Measurements from ENCODE around the gene BEND7. TPM values are rescaled to one million over a fixed set of nuclear protein-coding genes. Genes with fewer than 3 reads are reported as not detected.
A peak's percentile ranks its signal among the peaks of the same experiment; 100 is the strongest.
"Not testable (repeated sequence)": the region's sequence is repeated elsewhere in the genome, so short reads cannot be mapped to it uniquely, and the experiment has no call there.

BEND7 gene
- total RNA-seq, 1 donor from 2014 or later: 31.1 TPM

- Histone ChIP-seq H3K27ac (no peak overlapping the region), H3K9me3 (no peaks in the 10 kb centered on the region), H3K4me1 (no peaks in the 10 kb centered on the region), H3K36me3 (peaks cover 6% of the 10 kb centered on the region), H3K27me3 (peaks cover 5% of the 10 kb centered on the region), H3K4me3 (no peak overlapping the region)
- TF ChIP-seq CTCF (IDR thresholded peaks at IDR 0.05): no peak
- ATAC-seq (no peak), DNase-seq (no peak)
- intact Hi-C loops (cut with DNase I): no loop called here
These were observed 83.0 kb downstream of the BEND7 start for GRCh38 chr10:13445656-13446400.

GRCh38 chr10:13441476-13441875 is 87.3 kb downstream of the BEND7 start:
- H3K9me3 ChIP-seq: no peaks in the 10 kb centered on the region
- H3K4me3 ChIP-seq: no peak overlapping the region
- H3K27me3 ChIP-seq: peaks cover 20% of the 10 kb centered on the region
- H3K36me3 ChIP-seq: peaks cover under 1% of the 10 kb centered on the region
- DNase-seq (no peak), ATAC-seq (no peak)
- no peak for TF ChIP-seq CTCF (IDR thresholded peaks at IDR 0.05)
- H3K27ac ChIP-seq: no peak overlapping the region
- peaks cover 12% of the 10 kb centered on the region for H3K4me1 ChIP-seq
- intact Hi-C loops (cut with DNase I): no loop called here

DNA sequence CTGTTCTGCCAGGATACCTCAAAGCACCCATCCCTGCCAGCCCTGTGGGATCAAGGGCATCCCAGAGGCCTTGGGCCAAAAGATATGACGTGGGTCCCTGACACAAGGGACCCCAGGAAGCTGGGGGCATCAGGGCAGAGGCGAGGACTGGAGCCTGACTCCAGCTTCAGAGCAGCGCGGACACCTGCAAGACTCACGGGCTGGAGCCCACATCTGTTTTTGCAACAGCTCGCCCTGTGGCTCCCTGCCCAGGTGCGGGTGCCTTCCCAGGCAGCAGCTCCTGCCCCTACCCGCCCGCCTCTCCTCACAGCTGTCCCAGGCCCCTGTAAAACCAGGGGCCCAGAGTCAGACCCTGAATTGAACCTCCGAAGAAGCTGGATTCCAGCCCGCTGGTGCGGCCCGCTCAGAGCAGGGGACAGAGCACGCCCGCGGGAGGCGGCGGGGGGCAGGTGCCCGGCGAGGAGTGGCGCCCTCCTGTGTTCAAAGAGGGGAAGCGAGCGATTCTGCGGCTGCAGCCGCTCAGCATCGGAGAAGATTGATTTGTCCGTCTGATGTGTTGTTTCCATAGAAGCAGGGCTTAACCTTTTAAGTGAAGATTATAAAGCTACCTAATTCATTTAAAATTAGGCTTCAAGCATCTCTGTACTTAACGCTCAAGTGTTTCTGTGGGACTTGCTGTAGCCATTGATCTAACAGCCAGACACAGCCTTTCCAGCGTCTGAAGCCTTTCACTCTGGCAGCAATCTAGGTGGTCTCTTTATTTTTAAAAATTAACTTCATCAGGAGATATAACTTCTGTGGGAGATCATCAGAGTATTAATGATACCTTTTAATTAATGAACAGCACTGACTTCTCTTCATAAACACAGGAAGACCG is 88.4 kb downstream of the BEND7 start:
- peak; percentile 80 for DNase-seq
- no peaks in the 10 kb centered on the region for H3K36me3 ChIP-seq

GRCh38 chr10:13439313-13440184 is 89.3 kb downstream of the BEND7 start:
- no peaks in the 10 kb centered on the region for H3K9me3 ChIP-seq
- no peak for TF ChIP-seq CTCF (IDR thresholded peaks at IDR 0.05)
- ATAC-seq: peak; percentile 51
- DNase-seq: peak; percentile 72
- peaks cover 20% of the 10 kb centered on the region for H3K27me3 ChIP-seq
- H3K4me3 ChIP-seq: peak overlapping the region; percentile 39
- H3K27ac ChIP-seq: no peak overlapping the region
- intact Hi-C loops (cut with DNase I): loop anchor here (10.0 kb wide), 1 partner anchor 65 kb away; no protein-coding TSS in a partner anchor
- no peaks in the 10 kb centered on the region for H3K36me3 ChIP-seq
- H3K4me1 ChIP-seq: peaks cover 12% of the 10 kb centered on the region

More for the DNA sequence above, 88.4 kb downstream of the BEND7 start:
- H3K9me3 ChIP-seq: no peaks in the 10 kb centered on the region
- ATAC-seq: peak; percentile 96
- peak; percentile 87 for TF ChIP-seq CTCF (IDR thresholded peaks at IDR 0.05)
- H3K27me3 ChIP-seq: peaks cover 20% of the 10 kb centered on the region
- H3K4me1 ChIP-seq: peaks cover 12% of the 10 kb centered on the region
- H3K27ac ChIP-seq: no peak overlapping the region
- intact Hi-C loops (cut with DNase I): no loop called here
- peak overlapping the region; percentile 39 for H3K4me3 ChIP-seq

GRCh38 chr10:13437026-13437555 is 91.7 kb downstream of the BEND7 start:
- H3K4me3 ChIP-seq: no peak overlapping the region
- TF ChIP-seq CTCF (IDR thresholded peaks at IDR 0.05): no peak
- no peak for DNase-seq
- intact Hi-C loops (cut with DNase I): loop anchor here (10.0 kb wide), 1 partner anchor 62 kb away; no protein-coding TSS in a partner anchor
- H3K9me3 ChIP-seq: no peaks in the 10 kb centered on the region
- ATAC-seq: no peak
- no peaks in the 10 kb centered on the region for H3K36me3 ChIP-seq
- H3K27ac ChIP-seq: no peak overlapping the region
- peaks cover 20% of the 10 kb centered on the region for H3K27me3 ChIP-seq
- H3K4me1 ChIP-seq: peaks cover 12% of the 10 kb centered on the region

- ATAC-seq; H3K36me3 ChIP-seq; H3K4me1 ChIP-seq; intact Hi-C loops (cut with DNase I); H3K27ac ChIP-seq; H3K27me3 ChIP-seq; H3K4me3 ChIP-seq; H3K9me3 ChIP-seq; DNase-seq: not testable (repeated sequence)
These were observed 100.9 kb downstream of the BEND7 start for GRCh38 chr10:13427943-13428342.

All from upper lobe of right lung (tissue), 1 donor.